GM18909 (cell line): ENCODE results near the gene CACNA1F.

Experiments
- ATAC-seq: cut with Tn5 transposase; IDR thresholded peaks from one replicate; pipeline ENCODE4 v1.9.1; 2021; ENCODE audit warnings: mild to moderate bottlenecking; ENCODE audit not compliant: unreplicated experiment, poor library complexity

The CACNA1F gene

DNA sequence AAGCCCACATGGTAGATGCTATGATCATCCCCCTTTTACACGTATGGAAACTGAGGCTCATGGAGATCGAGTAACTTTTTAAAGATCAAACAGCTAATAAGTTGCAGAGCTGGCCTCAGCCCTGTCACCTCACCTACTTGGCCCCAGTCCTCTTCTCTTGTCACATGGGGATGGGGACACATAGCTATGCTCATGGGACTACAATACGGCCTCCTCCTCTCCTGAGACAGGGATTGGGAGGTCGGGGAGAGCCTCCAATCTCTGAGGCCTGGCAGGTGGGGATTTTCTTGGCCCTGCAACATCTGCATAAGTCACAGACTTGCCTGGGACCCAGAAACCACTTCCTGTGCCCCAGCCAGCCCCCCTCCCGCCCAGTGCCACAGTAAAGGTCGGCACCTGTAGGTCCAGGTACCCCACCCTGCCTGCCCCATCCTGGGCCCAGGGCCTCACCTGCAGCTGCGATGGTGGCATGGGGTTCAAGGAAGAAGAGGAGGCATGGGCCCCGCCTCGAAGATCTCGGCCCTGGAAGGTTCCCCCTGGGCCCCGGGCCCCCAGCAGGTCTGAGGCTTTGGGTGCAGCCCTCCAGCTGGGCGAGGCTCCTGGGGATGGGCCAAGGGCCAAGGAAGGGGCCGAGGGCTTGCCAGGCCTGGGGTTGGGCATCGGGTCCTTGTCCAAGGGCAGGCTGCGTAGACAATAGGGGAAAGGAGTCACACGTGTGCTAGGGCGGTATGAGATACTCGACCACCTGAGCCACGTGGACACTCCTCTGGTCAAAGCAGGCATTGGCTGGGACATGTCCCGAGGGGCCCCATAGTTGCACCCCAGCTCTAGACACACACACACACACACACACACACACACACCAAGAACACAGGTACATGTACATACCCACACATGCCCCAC lies 25.0 kb upstream of the CACNA1F start:
- no peak for ATAC-seq

DNA sequence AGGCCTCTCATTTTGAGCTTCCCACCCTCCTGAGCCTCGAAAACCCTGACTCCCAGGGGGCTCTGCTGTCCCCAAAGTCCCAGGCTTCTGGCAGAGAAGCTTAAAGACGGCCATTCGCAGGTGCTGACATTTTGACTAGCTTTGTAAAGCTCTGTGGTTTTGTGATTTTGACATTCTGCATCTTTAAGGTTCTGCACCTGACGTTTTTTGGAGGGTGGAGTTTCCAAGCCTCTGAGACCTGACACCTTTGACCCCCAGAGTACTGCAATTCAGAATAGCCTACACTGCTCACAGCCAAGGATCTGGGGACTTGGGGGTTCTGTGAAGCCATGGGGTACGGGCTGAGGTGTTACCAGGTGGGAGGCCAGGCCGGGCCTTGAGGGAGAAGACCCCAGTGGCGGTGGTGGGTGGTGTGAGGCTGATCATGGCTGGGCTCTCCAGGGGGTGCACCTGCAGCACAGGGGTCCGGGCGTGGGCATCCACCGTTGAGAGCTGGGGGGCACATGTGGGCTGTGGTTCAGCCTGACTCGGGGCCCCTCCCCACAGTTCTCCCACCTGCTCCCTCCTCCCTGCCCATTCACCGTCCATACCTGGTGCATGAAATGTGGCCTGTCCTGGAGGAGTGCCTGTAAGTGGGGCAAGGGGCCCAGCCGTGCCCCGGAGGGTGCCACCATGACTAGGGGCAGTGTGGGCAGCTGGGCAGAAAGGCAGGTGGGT lies 24.1 kb upstream of the CACNA1F start:
- ATAC-seq = no peak

DNA sequence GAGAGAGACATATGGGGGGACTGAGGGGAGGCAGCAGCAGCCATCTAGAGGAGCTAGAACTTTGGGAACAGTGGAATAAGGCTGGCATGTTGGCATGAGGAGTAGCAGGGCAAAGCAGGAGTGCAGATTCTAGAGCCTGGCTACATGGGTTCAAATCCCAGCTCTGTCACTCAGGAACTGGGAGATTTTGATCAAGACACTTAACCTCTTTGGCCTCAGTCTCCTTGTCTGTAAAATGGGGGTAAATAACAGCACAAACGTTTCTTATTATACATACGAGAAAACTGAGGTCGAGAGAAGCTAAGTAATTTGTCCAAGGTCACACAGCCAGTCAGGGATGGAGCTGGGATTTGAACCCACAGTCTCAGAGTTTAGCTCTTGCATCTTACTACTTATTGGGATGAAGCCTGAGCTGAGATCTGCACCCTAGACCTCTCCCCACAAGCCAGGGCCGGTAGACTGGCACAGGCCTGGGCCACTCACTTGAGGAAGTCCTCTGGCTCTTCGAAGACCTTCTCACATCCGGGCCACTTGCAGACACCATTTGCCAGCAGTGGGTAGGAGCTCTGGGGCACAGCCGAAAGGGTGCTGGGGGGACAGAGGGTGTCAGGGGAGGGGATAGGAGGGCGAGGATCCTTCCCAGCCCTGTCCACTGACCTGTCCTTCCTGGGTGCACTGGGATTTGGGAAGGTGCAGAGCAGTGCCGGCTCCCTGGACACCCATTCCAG lies 23.3 kb upstream of the CACNA1F start:
- ATAC-seq = no peak

DNA sequence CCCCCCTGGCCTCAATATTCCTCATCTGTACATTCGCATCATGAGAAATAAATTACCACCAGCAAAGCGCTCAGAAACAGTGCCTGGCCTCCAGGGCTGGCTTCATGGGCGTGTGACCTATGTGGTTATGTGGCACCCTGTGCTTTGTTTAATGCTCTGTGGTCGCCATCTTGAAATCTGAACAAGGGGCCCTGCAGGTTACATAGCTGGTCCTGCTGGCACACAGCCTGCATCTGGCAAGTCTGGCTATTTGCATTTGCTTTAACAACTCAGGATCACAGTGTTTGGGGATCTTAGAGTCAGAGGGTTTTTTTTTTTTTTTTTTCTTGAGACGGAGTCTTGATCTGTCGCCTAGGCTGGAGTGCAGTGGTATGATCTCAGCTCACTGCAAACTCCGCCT lies 21.5 kb upstream of the CACNA1F start:
- no peak for ATAC-seq

DNA sequence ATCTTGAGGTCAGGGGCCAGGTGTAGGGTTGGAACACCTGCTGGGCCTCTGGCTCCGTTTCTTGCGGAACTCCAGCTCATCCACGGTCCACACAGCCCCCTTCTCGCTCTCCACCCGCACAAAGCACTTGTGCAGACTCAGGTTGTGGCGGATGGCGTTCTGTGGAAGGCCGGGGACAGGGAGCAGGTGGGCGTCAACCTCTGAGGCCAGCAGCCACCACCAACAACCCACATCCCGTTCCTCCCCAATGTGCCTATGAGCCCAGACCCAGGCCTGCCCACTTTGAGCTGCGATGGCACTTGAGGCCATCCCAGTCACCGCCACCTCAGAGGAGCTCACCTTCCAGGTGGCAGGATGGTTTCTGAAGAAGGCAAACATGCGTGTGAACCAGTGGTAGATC lies 18.2 kb upstream of the CACNA1F start:
- no peak for ATAC-seq

DNA sequence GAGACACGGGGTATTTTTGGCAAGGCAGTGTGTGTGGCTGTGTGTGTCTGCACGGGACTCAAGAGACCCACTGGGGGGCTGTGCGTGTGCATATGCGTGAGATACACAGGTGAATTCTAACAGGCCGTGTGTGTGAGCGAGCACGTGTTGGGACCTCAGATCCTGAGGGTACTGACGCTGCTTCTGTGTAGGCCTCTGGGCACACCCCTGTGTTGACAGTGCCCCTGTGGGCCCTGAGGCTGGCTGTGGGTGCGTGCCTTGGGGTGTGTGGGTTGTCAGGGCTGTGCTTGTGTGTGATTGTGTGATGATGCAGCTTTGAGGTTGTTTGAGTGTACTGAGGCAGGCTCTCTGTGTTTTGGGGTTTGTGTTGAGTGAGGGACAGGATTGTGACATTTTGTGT lies 17.4 kb upstream of the CACNA1F start:
- ATAC-seq = no peak

DNA sequence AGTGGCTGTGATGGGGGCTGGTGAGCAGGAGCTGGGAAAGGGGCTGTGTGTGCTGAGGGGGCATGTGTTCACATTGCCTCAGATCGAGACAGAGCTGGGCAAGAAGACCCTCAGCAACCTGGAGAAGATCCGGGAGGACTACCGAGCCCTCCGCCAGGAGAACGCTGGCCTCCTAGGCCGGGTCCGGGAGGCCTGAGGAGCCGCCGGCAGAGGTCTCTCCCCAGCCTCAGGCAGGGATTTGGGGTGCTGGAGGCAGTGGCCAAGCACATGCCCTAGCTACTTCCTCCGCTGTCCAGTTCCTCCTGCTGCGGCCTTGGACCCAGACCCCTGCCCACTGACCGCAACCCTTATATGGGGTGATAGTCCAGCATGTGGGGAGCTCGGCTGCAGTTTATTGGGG lies 16.9 kb upstream of the CACNA1F start:
- ATAC-seq = no peak

DNA sequence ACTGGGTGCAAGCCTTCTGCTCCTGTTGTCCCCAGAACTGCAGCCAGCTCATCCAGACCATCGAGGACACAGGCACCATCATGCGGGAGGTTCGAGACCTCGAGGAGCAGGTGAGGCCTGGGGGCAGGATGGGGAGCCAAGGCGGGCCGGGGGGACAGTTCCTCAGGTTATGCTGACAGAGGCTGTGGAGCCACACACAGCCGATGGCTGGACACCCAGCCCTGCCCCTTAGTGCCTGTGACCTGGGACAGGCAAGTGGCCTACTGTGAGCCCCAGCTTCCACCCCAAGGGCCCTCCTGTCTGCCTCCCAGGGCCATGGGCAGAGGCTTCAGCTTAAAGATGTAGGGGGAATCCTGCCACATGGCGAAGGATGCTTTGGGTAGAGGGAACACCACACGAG lies 16.5 kb upstream of the CACNA1F start:
- ATAC-seq = no peak

DNA sequence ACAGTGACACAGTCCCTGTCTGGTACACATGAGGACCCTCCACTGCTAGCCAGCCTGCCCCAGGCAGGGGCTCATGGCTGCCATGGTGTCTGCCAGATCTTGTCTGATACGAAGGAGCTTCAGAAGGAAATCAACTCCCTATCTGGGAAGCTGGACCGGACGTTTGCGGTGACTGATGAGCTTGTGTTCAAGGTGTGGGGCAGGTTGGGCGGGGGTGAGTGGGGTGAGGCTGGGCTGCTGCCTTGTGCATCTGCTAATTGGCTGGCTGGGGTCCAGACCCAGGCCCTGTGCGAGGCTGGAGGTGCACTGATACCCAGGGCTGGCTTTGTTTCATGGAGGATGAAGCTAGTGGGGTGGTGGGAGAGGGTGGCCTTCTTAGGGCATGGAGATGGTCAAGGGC lies 15.9 kb upstream of the CACNA1F start:
- ATAC-seq = no peak

DNA sequence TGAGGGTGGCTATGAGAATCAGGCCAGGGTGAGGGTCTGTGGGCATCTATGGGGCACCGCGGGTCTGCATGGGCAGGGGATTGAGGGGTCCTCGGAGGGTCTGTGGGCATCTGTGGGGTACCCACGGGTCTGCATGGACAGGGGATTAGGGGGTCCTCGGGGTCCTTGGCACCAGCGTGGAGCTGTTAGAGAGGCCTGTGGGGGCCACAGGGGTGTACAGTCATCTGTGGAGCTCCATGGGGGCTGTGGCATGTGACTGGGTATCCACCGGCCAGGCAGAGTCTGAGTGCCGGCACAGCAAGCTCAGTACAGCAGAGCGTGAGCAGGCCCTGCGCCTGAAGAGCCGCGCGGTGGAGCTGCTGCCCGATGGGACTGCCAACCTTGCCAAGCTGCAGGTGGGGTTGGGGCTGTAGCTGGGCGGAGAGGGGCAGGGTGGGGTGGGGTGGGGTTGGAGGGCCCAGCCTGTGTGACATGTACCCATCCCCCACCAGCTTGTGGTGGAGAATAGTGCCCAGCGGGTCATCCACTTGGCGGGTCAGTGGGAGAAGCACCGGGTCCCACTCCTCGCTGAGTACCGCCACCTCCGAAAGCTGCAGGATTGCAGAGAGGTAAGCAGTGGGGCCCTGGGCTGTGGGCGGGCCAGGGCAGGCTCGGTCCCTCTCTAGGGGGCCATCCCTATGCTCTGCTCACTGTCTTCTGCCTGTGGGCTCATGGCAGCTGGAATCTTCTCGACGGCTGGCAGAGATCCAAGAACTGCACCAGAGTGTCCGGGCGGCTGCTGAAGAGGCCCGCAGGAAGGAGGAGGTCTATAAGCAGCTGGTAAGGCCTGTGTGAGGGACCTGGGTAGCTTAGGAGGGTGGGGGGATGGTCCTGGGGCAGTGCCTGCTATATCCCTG lies 15.0 kb upstream of the CACNA1F start:
- ATAC-seq = no peak

DNA sequence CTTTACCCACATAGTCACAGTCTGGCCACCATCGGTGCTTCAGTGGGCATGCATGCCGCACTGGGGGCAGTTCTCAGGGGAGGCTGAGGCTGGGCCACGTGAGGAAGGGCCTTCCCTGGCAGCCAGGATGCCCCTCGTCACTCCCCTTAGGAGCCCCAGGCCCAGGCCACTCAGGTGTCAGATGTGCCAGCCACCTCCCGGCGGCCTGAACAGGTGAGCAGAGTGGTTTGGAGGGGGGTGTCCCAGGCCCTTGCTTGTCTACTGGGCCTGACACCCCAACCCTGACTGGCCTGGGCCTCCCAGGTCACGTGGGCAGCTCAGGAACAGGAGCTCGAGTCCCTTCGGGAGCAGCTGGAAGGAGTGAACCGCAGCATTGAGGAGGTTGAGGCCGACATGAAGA lies 14.2 kb upstream of the CACNA1F start:
- ATAC-seq = no peak

DNA sequence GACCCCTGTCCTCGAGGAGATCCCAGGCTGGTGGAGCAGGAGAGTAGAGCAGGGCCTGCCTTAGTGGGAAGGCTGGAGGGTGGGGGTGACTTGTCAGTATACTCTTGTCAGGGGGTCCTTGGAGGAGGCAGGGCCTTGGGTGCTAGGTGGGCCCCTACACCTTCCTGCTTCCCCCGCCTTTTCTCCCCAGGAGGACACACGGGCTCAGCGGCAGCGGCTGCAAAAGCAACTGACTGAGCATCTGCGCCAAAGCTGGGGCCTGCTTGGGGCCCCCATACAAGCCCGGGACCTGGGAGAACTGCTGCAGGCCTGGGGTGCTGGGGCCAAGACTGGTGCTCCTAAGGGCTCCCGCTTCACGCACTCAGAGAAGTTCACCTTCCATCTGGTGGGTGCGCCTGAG lies 13.4 kb upstream of the CACNA1F start:
- ATAC-seq = no peak

DNA sequence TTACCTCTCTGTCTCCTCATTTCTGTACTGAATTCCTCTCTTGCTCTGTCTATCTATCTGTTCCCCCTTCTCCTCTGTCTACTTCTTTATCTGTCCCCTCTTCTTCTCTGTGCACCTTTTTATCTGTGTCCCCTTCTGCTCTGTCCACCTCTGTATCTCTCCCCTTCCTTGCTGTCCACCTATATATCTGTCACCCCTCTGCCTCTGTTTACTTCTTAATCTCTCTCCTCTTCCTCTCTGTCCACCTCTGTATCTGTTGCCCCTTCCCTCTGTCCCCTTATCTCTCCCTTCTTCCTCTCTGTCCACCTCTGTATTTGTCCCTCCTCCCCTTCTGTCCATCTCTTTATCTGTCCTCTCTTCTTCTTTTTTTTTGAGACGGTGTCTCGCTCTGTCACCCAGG lies 11.1 kb upstream of the CACNA1F start:
- ATAC-seq = no peak

DNA sequence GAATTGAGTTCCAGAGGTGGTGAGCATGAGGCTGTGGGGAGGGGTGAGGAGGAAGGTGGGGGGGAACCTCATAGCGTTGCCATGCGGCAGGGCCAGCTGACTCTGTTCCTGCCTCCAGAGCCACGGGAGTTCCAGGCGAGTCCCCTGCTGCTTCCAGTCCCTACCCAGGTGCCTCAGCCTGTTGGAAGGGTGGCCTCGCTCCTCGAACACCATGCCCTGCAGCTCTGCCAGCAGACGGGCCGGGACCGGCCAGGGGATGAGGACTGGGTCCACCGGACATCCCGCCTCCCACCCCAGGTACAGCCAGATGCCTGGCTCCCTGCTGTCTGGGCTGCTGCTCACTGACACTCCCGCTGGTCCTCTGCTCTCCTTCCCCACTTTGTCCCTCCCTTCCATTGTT lies 10.0 kb upstream of the CACNA1F start:
- no peak for ATAC-seq

DNA sequence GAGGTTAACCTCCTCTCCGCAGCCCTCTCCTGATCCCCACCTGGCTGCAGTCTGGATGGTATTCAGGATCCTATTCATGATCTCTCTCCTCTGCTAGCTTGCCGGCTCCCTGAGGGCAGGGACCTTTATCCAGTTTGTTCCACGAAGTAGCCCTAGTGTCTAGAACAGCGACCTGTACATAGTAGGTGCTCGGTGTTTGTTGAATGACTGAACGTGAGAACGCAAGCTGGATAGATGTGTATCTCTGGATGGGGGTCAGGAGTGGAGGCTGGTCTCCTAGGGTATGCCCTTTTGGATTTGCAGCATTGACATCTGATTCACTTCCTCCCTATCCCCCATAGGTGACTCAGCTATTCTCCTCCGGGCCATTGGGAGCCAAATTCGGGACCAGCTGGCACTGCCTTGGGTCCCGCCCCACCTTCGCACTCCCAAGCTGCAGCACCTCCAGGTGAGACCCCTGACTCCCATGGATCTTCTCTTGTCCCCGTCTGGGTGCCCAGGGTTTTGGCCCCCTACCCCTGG lies 9.5 kb upstream of the CACNA1F start:
- no peak for ATAC-seq

DNA sequence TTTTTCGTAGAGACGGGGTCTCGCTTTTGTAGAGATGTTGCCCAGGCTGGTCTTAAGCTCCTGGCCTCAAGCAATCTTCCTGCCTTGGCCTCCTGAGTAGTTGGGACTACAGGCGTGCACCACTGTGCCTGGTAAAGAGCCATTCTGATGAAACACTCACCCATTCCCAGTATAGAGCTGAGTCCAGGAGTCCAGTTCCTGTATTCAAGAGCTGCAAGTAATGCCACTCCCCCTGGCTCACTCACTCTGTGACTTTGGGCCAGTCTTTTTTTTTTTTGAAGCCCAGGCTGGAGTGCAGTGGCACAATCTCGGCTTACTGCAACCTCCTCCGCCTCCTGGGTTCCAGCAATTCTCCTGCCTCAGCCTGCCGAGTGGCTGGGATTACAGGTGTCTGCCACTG lies 5.6 kb upstream of the CACNA1F start:
- no peak for ATAC-seq

DNA sequence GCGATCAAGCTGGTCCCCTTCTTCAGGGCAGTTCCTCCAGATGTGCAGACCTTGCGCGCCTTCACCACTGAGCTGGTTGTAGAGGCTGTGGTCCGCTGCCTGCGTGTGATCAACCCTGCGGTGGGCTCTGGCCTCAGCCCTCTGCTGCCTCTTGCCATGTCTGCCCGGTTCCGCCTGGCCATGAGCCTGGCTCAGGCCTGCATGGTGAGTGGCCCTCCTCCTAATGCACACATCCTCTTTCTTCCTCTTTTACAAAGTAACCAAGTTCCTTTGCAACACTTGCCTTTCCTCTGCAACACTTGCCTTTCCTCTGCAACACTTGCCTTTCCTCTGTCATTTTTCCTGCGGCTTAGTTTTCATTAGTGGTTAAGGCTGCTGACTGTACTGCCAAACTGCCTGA lies 3.9 kb upstream of the CACNA1F start:
- ATAC-seq = no peak

DNA sequence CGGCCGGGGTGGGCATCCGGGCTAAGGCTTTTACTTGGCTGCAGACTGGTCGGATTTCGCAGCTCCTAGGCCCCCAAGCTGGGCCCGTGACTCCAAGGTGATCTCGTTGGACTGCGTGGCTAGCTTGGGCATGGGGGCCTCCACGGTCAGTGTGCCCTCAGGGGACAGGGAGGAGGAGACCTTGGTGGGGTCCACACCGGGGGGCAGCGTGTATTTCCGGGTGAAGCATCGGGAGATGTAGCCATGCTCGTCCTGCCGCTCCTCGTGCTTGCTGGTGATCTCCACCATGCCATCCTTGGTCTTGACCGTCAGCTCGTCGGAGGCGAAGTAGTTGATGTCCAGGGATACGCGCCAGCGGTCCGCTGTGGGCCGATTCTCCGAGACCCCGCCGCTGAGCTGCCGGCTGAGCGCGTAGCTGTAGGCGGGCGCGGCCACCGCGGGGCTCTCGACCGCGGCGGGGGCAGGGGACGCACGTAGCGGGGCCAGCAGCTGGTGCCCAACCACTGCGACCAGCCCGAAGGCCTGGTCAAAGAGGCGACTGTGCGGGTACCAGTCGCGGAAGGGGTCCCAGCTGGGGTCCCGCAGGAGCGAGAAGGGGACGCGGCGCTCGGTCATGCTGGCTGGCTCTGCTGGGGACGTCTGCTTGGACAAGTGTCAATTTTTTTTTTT lies 881 bp upstream of the CACNA1F start:
- ATAC-seq = no peak

DNA sequence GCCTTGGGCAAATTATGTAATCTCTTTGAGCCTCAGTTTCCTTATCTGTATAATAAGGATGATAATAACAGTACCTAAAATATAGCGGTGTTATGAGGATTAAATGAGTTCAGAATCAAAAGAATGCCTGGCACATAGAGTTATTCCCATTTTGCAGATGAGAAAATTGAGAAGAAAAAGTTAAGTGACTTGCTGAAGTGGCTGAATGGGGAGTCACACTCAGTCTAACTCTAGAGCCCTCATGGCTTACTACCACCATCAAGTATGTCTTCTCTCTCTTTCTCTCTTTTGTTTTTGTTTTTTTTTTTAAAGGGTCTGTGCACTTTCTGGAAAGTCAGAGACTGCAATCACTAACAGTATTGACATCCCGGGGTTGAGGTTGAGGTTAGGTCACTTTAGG lies 615 bp downstream of the CACNA1F start:
- ATAC-seq = no peak
